ENCODE results near the gene LRRC1.

- no peak for TF ChIP-seq CTCF (conservative IDR thresholded peaks at IDR 0.05)
- TF ChIP-seq ZFX (IDR thresholded peaks at IDR 0.05) = no peak
Measured at GRCh38 chr6:53866226-53866625, 71.4 kb downstream of the LRRC1 start.

Measured in C4-2B (cell line).